SHP77 treated with DMSO at 0.1 percent for 48 hours (cell line): ENCODE data around the gene FAM20B.

Experiments
- DNase-seq: peaks from one replicate; lab custom pipeline; 2025; lab: John Stamatoyannopoulos, UW

The FAM20B gene

GRCh38 chr1:179092896-179093461 is 67.3 kb downstream of the FAM20B start:
- DNase-seq = no peak

GRCh38 chr1:179094818-179095217 is 69.1 kb downstream of the FAM20B start:
- DNase-seq = no peak

GRCh38 chr1:179095377-179095776 is 69.7 kb downstream of the FAM20B start:
- DNase-seq = no peak

GRCh38 chr1:179095924-179096323 is 70.2 kb downstream of the FAM20B start:
- no peak for DNase-seq

GRCh38 chr1:179099891-179100290 is 74.2 kb downstream of the FAM20B start:
- DNase-seq = no peak

GRCh38 chr1:179101566-179101965 is 75.9 kb downstream of the FAM20B start:
- DNase-seq = no peak

- DNase-seq = no peak
Measured at GRCh38 chr1:179103999-179104398, 78.3 kb downstream of the FAM20B start.

- no peak for DNase-seq
Measured at GRCh38 chr1:179104611-179105250, 79.0 kb downstream of the FAM20B start.

GRCh38 chr1:179105393-179105792 is 79.7 kb downstream of the FAM20B start:
- DNase-seq = no peak

- no peak for DNase-seq
Measured at GRCh38 chr1:179107706-179108629, 82.3 kb downstream of the FAM20B start.

GRCh38 chr1:179108644-179109043 is 83.0 kb downstream of the FAM20B start:
- DNase-seq = no peak

- DNase-seq = no peak
Measured at GRCh38 chr1:179115181-179115580, 89.5 kb downstream of the FAM20B start.

GRCh38 chr1:179119513-179119912 is 93.8 kb downstream of the FAM20B start:
- no peak for DNase-seq

GRCh38 chr1:179120736-179121135 is 95.0 kb downstream of the FAM20B start:
- no peak for DNase-seq

- DNase-seq = no peak
Measured at GRCh38 chr1:179121159-179121938, 95.7 kb downstream of the FAM20B start.

- DNase-seq = no peak
Measured at GRCh38 chr1:179124873-179125272, 99.2 kb downstream of the FAM20B start.
